NCI-H748 (cell line): ENCODE measurements around the gene IL1R1.

Source experiments
- DNase-seq: peaks from one replicate; lab custom pipeline; 2025; ENCODE audit not compliant: unreplicated experiment; lab: John Stamatoyannopoulos, UW

IL1R1 gene

GRCh38 chr2:102168026-102168771, 25.7 kb downstream of the IL1R1 start:
- no peak for DNase-seq

- DNase-seq: no peak
Observed at GRCh38 chr2:102171946-102172345, 29.4 kb downstream of the IL1R1 start.

- no peak for DNase-seq
Observed at GRCh38 chr2:102172745-102173144, 30.2 kb downstream of the IL1R1 start.

- DNase-seq: no peak
Observed at GRCh38 chr2:102176172-102176571, 33.6 kb downstream of the IL1R1 start.

- DNase-seq: no peak
Observed at GRCh38 chr2:102177814-102178478, 35.4 kb downstream of the IL1R1 start.

- no peak for DNase-seq
Observed at GRCh38 chr2:102179061-102179460, 36.5 kb downstream of the IL1R1 start.

- DNase-seq: no peak
Observed at GRCh38 chr2:102179788-102180686, 37.5 kb downstream of the IL1R1 start.

GRCh38 chr2:102180687-102180999, 38.1 kb downstream of the IL1R1 start:
- no peak for DNase-seq

GRCh38 chr2:102181376-102181775, 38.8 kb downstream of the IL1R1 start:
- no peak for DNase-seq

- DNase-seq: no peak
Observed at GRCh38 chr2:102181919-102182635, 39.5 kb downstream of the IL1R1 start.

GRCh38 chr2:102184018-102184417, 41.5 kb downstream of the IL1R1 start:
- DNase-seq: no peak

GRCh38 chr2:102184568-102184967, 42.0 kb downstream of the IL1R1 start:
- DNase-seq: no peak

GRCh38 chr2:102185347-102185746, 42.8 kb downstream of the IL1R1 start:
- no peak for DNase-seq

GRCh38 chr2:102186791-102187495, 44.4 kb downstream of the IL1R1 start, which contains the start of gene IL1RL2:
Gene IL1RL2 (plus strand): TSS chr2:102187023. CDS start chr2:102187868, 845 bp downstream.
- no peak for DNase-seq

GRCh38 chr2:102187496-102188150, 45.1 kb downstream of the IL1R1 start:
- peak; percentile 28 for DNase-seq

- DNase-seq: no peak
Observed at GRCh38 chr2:102190430-102191107, 48.0 kb downstream of the IL1R1 start.

GRCh38 chr2:102191501-102191900, 49.0 kb downstream of the IL1R1 start:
- DNase-seq: no peak

- no peak for DNase-seq
Observed at GRCh38 chr2:102193074-102193473, 50.5 kb downstream of the IL1R1 start.

- DNase-seq: no peak
Observed at GRCh38 chr2:102194609-102195268, 52.2 kb downstream of the IL1R1 start.
